Trophoblast cell (in vitro differentiated cells and primary cell): ENCODE results near the gene GSTP1.

Experiments
- DNase-seq, 2 donors: peaks; one replicate each; pipeline ENCODE4 v3.0.0-alpha.2; 2016
- H2AFZ ChIP-seq: 2 replicates; pipeline ENCODE4 v1.6.1; 2013; ENCODE audit warnings: low read length, moderate library complexity, mild to moderate bottlenecking; ENCODE audit not compliant: insufficient read depth, poor library complexity
- H2AK5ac ChIP-seq: 2 replicates; pipeline ENCODE4 v1.6.1; 2013; ENCODE audit warnings: mild to moderate bottlenecking, low read length
- H2BK120ac ChIP-seq: 2 replicates; pipeline ENCODE4 v1.6.1; 2013; ENCODE audit warnings: low read length, mild to moderate bottlenecking, moderate library complexity; ENCODE audit not compliant: insufficient read depth, poor library complexity
- H2BK12ac ChIP-seq: 2 replicates; pipeline ENCODE4 v1.6.1; 2013; ENCODE audit warnings: mild to moderate bottlenecking, low read length, moderate library complexity
- H2BK5ac ChIP-seq: 2 replicates; pipeline ENCODE4 v1.6.1; 2013; ENCODE audit warnings: low read length, low read depth, moderate library complexity, mild to moderate bottlenecking; ENCODE audit not compliant: poor library complexity
- H3K14ac ChIP-seq: 2 replicates; pipeline ENCODE4 v1.6.1; 2013; ENCODE audit warnings: mild to moderate bottlenecking, low read length
- H3K18ac ChIP-seq: 2 replicates; pipeline ENCODE4 v1.6.1; 2013; ENCODE audit warnings: mild to moderate bottlenecking, low read length
- H3K23ac ChIP-seq: 2 replicates; pipeline ENCODE4 v1.6.1; 2013; ENCODE audit warnings: low read length
- H3K27ac ChIP-seq: 2 replicates; pipeline ENCODE4 v1.5.1; 2013; ENCODE audit warnings: low read depth, mild to moderate bottlenecking, inconsistent platforms, low read length, moderate library complexity
- H3K27me3 ChIP-seq: 2 replicates; pipeline ENCODE4 v1.6.1; 2013; ENCODE audit warnings: inconsistent platforms, mild to moderate bottlenecking, low read length, moderate library complexity; ENCODE audit not compliant: insufficient read depth
- H3K36me3 ChIP-seq, 2 experiments: 1 replicate in 1 of 2; 2 replicates in 1 of 2; pipeline ENCODE4 v1.6.1; 2013; ENCODE audit warnings: low read length in 2 of 2, mild to moderate bottlenecking in 2 of 2, moderate library complexity in 1 of 2; ENCODE audit not compliant: insufficient read depth in 2 of 2, control insufficient read depth in 1 of 2
- H3K4ac ChIP-seq: 2 replicates; pipeline ENCODE4 v1.6.1; 2013; ENCODE audit warnings: low read depth, mild to moderate bottlenecking, low read length, moderate library complexity
- H3K4me1 ChIP-seq, 2 experiments: 1 replicate in 1 of 2; 2 replicates in 1 of 2; pipeline ENCODE4 v1.6.1; 2013; ENCODE audit warnings: low read length in 2 of 2, mild to moderate bottlenecking in 2 of 2, moderate library complexity in 1 of 2; ENCODE audit not compliant: insufficient read depth in 2 of 2, control insufficient read depth in 1 of 2
- H3K4me2 ChIP-seq: 2 replicates; pipeline ENCODE4 v1.6.1; 2013; ENCODE audit warnings: inconsistent platforms, mild to moderate bottlenecking, low read length, moderate library complexity
- H3K4me3 ChIP-seq: 2 replicates; pipeline ENCODE4 v1.5.1; 2013; ENCODE audit warnings: mild to moderate bottlenecking, low read depth, low read length, inconsistent platforms
- H3K79me1 ChIP-seq: one replicate; pipeline ENCODE4 v1.6.1; 2013; ENCODE audit warnings: low read length
- H3K79me2 ChIP-seq: 2 replicates; pipeline ENCODE4 v1.6.1; 2013; ENCODE audit warnings: low read length, mild to moderate bottlenecking; ENCODE audit not compliant: control insufficient read depth, insufficient read depth, poor library complexity
- H3K9ac ChIP-seq: 2 replicates; pipeline ENCODE4 v1.6.1; 2013; ENCODE audit warnings: mild to moderate bottlenecking, low read length
- H3K9me3 ChIP-seq: 2 replicates; pipeline ENCODE4 v1.6.1; 2013; ENCODE audit warnings: low read depth, mild to moderate bottlenecking, control low read depth, inconsistent platforms, low read length; ENCODE audit not compliant: insufficient read depth
- H4K12ac ChIP-seq: 2 replicates; pipeline ENCODE4 v1.6.1; 2013; ENCODE audit warnings: low read depth, mild to moderate bottlenecking, low read length, moderate library complexity
- H4K8ac ChIP-seq: 2 replicates; pipeline ENCODE4 v1.6.1; 2013; ENCODE audit warnings: low read depth, mild to moderate bottlenecking, low read length, moderate library complexity
- H4K91ac ChIP-seq: one replicate; pipeline ENCODE4 v1.6.1; 2013; ENCODE audit warnings: low read depth, mild to moderate bottlenecking, low read length, moderate library complexity
- WGBS: extraction: QIAGEN DNeasy Blood & Tissue Kit; methylation state at CpG from one replicate; pipeline ENCODE4 v1.1.7; 2013; ENCODE audit warnings: missing lambda C conversion rate; ENCODE audit not compliant: insufficient read length, insufficient coverage; ENCODE audit errors: extremely low coverage; 5-methylcytosine and 5-hydroxymethylcytosine counted together

GSTP1 gene

GRCh38 chr11:67581469-67581868 is 2.1 kb upstream of the GSTP1 start:
- H3K4me2 ChIP-seq, result peak overlapping the region; percentile 33
- peaks cover 19% of the 10 kb centered on the region for H3K79me2 ChIP-seq
- no peak overlapping the region for H4K12ac ChIP-seq
- H3K9ac ChIP-seq, result no peak overlapping the region
- no peak overlapping the region for H4K8ac ChIP-seq
- no peak overlapping the region for H2BK12ac ChIP-seq
- no peak overlapping the region for H3K14ac ChIP-seq
- H3K18ac ChIP-seq, result no peak overlapping the region
- H4K91ac ChIP-seq, result no peak overlapping the region
- no peak overlapping the region for H2AFZ ChIP-seq
- no peak overlapping the region for H3K27ac ChIP-seq
- no peak overlapping the region for H3K4me3 ChIP-seq
- peaks cover 10% of the 10 kb centered on the region for H3K79me1 ChIP-seq
- WGBS, result no CpG with 5 or more reads among the region's 11 CpGs
- no peak overlapping the region for H3K23ac ChIP-seq
- no peak overlapping the region for H3K4ac ChIP-seq
- H3K9me3 ChIP-seq, result peaks cover 4% of the 10 kb centered on the region
- H3K27me3 ChIP-seq, result no peaks in the 10 kb centered on the region
- H2BK120ac ChIP-seq, result no peak overlapping the region
- H3K36me3 ChIP-seq, result peaks cover 20 to 21% of the 10 kb centered on the region in 2 experiments
- DNase-seq, result no peak
- H2BK5ac ChIP-seq, result no peak overlapping the region
- no peak overlapping the region for H2AK5ac ChIP-seq
- H3K4me1 ChIP-seq, result peaks cover 23 to 27% of the 10 kb centered on the region in 2 experiments

DNA sequence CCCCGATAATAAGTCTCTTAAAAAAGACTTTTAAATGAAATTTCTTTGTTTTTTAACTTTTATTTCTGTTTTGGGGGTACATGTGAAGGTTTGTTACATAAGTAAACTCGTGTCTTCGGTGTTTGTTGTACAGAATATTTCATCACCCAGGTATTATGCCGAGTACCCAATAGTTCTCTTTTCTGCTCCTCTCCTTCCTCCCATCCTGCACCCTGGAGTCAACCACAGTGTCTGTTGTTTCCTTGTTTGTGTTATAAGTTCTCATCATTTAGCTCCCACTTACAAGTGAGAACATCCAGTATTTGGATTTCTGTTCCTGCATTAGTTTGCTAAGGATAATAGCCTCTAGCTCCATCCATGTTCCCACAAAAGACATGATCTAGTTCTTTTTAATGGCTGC is 1.6 kb upstream of the GSTP1 start:
- Histone ChIP-seq H3K14ac (no peak overlapping the region), H3K4me3 (no peak overlapping the region), H3K79me2 (peaks cover 19% of the 10 kb centered on the region), H3K36me3 (peaks cover 25% of the 10 kb centered on the region in 2 experiments), H3K4me1 (peaks cover 23 to 27% of the 10 kb centered on the region in 2 experiments), H3K4ac (no peak overlapping the region), H4K91ac (no peak overlapping the region), H2BK12ac (no peak overlapping the region), H3K4me2 (no peak overlapping the region), H2AFZ (no peak overlapping the region), H4K12ac (no peak overlapping the region), H3K9me3 (peaks cover 4% of the 10 kb centered on the region), H2AK5ac (no peak overlapping the region), H2BK120ac (no peak overlapping the region), H4K8ac (no peak overlapping the region), H3K23ac (no peak overlapping the region), H2BK5ac (no peak overlapping the region), H3K9ac (no peak overlapping the region), H3K27me3 (no peaks in the 10 kb centered on the region), H3K79me1 (peaks cover 10% of the 10 kb centered on the region), H3K27ac (no peak overlapping the region), H3K18ac (no peak overlapping the region)
- WGBS, result no CpG with 5 or more reads among the region's 4 CpGs
- DNase-seq, result no peak

GRCh38 chr11:67584205-67584880 is 731 bp downstream of the GSTP1 start:
- Histone ChIP-seq H3K9ac (peak overlapping the region; percentile 94), H4K12ac (peak overlapping the region; percentile 72), H3K14ac (peak overlapping the region; percentile 75), H2BK5ac (peak overlapping the region; percentile 81), H3K27ac (peak overlapping the region; percentile 84), H2AFZ (no peak overlapping the region), H3K4me2 (peak overlapping the region; percentile 63), H3K4me3 (peak overlapping the region; percentile 91), H3K4me1 (peaks cover 23 to 27% of the 10 kb centered on the region in 2 experiments), H4K8ac (peak overlapping the region; percentile 85), H3K27me3 (no peaks in the 10 kb centered on the region), H3K79me1 (peaks cover 10% of the 10 kb centered on the region), H2AK5ac (peak overlapping the region; percentile 69), H2BK12ac (no peak overlapping the region), H2BK120ac (peak overlapping the region; percentile 4), H3K4ac (peak overlapping the region; percentile 93), H3K36me3 (peaks cover 28 to 32% of the 10 kb centered on the region in 2 experiments), H3K23ac (no peak overlapping the region), H3K79me2 (peaks cover 19% of the 10 kb centered on the region), H3K18ac (peak overlapping the region; percentile 81), H4K91ac (peak overlapping the region; percentile 87), H3K9me3 (peaks cover 4% of the 10 kb centered on the region)
- peak; percentile 60 to 75 for DNase-seq
- WGBS, result no CpG with 5 or more reads among the region's 33 CpGs

DNA sequence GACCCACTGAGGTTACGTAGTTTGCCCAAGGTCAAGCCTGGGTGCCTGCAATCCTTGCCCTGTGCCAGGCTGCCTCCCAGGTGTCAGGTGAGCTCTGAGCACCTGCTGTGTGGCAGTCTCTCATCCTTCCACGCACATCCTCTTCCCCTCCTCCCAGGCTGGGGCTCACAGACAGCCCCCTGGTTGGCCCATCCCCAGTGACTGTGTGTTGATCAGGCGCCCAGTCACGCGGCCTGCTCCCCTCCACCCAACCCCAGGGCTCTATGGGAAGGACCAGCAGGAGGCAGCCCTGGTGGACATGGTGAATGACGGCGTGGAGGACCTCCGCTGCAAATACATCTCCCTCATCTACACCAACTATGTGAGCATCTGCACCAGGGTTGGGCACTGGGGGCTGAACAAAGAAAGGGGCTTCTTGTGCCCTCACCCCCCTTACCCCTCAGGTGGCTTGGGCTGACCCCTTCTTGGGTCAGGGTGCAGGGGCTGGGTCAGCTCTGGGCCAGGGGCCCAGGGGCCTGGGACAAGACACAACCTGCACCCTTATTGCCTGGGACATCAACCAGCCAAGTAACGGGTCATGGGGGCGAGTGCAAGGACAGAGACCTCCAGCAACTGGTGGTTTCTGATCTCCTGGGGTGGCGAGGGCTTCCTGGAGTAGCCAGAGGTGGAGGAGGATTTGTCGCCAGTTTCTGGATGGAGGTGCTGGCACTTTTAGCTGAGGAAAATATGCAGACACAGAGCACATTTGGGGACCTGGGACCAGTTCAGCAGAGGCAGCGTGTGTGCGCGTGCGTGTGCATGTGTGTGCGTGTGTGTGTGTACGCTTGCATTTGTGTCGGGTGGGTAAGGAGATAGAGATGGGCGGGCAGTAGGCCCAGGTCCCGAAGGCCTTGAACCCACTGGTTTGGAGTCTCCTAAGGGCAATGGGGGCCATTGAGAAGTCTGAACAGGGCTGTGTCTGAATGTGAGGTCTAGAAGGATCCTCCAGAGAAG is 1.6 kb downstream of the GSTP1 start:
- Histone ChIP-seq H2BK120ac (peak overlapping the region; percentile 4), H2BK12ac (no peak overlapping the region), H3K18ac (peak overlapping the region; percentile 81), H3K36me3 (peaks cover 28 to 32% of the 10 kb centered on the region in 2 experiments), H3K14ac (peak overlapping the region; percentile 75), H4K12ac (no peak overlapping the region), H3K4me3 (peak overlapping the region; percentile 91), H3K27ac (no peak overlapping the region), H3K9ac (peak overlapping the region; percentile 94), H3K23ac (no peak overlapping the region), H3K4ac (peak overlapping the region; percentile 93), H3K27me3 (no peaks in the 10 kb centered on the region), H4K8ac (no peak overlapping the region), H3K79me2 (peaks cover 19% of the 10 kb centered on the region), H2AK5ac (no peak overlapping the region), H3K79me1 (peaks cover 10% of the 10 kb centered on the region), H3K4me2 (peak overlapping the region; percentile 63), H2AFZ (no peak overlapping the region), H3K4me1 (peaks cover 23 to 27% of the 10 kb centered on the region in 2 experiments), H4K91ac (no peak overlapping the region), H2BK5ac (no peak overlapping the region), H3K9me3 (peaks cover 4% of the 10 kb centered on the region)
- no CpG with 5 or more reads among the region's 21 CpGs for WGBS
- no peak for DNase-seq
